Osteocyte (in vitro differentiated cells): ENCODE measurements around the gene OLFML2B. TPM values are rescaled to one million over a fixed set of nuclear protein-coding genes. Genes with fewer than 3 reads are reported as not detected.

Experiments
- DNase-seq: peaks from one replicate; pipeline ENCODE4 v3.0.0; 2021; ENCODE audit warnings: mixed read lengths; ENCODE audit not compliant: unreplicated experiment; ENCODE audit errors: extremely low spot score
- H3K27ac Mint-ChIP-seq: one replicate; pipeline ENCODE4 v1.8.0; 2021; ENCODE audit warnings: mild to moderate bottlenecking, mixed read lengths; ENCODE audit not compliant: unreplicated experiment
- H3K27me3 Mint-ChIP-seq: one replicate; pipeline ENCODE4 v1.8.0; 2021; ENCODE audit warnings: mixed read lengths; ENCODE audit not compliant: unreplicated experiment
- H3K36me3 Mint-ChIP-seq: one replicate; pipeline ENCODE4 v1.8.0; 2021; ENCODE audit warnings: mixed read lengths; ENCODE audit not compliant: unreplicated experiment
- H3K4me1 Mint-ChIP-seq: one replicate; pipeline ENCODE4 v1.8.0; 2021; ENCODE audit warnings: mixed read lengths; ENCODE audit not compliant: unreplicated experiment
- H3K4me3 Mint-ChIP-seq: one replicate; pipeline ENCODE4 v1.8.0; 2021; ENCODE audit warnings: mild to moderate bottlenecking, moderate library complexity, mixed read lengths; ENCODE audit not compliant: unreplicated experiment
- H3K9me3 Mint-ChIP-seq: one replicate; pipeline ENCODE4 v1.8.0; 2021; ENCODE audit warnings: mixed read lengths; ENCODE audit not compliant: unreplicated experiment
- total RNA-seq: library from RNA; stranded (reverse); gene quantifications from 2 replicates; pipeline ENCODE4 v1.2.1, GENCODE V29; 2021
- TF ChIP-seq, protein P1 (sequence below): fragments of 200-600 bp; sonication (generic); IDR thresholded peaks from 2 replicates; pipeline ENCODE4 v1.5.0; 2021; ENCODE audit warnings: antibody characterized with exemption, mild to moderate bottlenecking, moderate library complexity

The OLFML2B gene
- total RNA-seq, 1 donor from 2014 or later, result 66.7 TPM

DNA sequence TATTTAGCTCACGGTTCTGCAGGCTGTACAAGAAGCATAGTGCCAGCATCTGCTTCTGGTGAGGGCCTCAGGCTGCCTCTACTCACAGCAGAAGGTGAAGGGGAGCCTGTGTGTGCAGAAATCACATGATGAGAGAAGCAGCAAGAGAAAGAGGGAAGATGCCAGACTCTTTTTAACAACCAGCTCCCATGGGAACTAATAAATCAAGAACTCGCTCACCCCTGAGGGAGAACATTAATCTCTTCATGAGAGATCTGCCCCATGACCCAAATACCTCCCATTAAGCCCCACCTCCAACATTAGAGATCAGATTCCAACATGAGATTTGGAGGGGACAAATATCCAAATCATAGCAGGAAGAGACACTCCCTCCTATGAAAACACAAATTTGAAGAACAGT, 74.1 kb downstream of the OLFML2B start:
- no peak for DNase-seq
- Mint-ChIP-seq H3K27ac (peak overlapping the region; percentile 53), H3K4me1 (peaks cover 67% of the 10 kb centered on the region), H3K36me3 (peaks cover under 1% of the 10 kb centered on the region), H3K9me3 (peaks cover 5% of the 10 kb centered on the region), H3K27me3 (no peaks in the 10 kb centered on the region), H3K4me3 (no peak overlapping the region)
- TF ChIP-seq, protein P1, sequence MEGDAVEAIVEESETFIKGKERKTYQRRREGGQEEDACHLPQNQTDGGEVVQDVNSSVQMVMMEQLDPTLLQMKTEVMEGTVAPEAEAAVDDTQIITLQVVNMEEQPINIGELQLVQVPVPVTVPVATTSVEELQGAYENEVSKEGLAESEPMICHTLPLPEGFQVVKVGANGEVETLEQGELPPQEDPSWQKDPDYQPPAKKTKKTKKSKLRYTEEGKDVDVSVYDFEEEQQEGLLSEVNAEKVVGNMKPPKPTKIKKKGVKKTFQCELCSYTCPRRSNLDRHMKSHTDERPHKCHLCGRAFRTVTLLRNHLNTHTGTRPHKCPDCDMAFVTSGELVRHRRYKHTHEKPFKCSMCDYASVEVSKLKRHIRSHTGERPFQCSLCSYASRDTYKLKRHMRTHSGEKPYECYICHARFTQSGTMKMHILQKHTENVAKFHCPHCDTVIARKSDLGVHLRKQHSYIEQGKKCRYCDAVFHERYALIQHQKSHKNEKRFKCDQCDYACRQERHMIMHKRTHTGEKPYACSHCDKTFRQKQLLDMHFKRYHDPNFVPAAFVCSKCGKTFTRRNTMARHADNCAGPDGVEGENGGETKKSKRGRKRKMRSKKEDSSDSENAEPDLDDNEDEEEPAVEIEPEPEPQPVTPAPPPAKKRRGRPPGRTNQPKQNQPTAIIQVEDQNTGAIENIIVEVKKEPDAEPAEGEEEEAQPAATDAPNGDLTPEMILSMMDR, result no peak

GRCh38 chr1:161948435-161948834, 75.2 kb downstream of the OLFML2B start:
- Mint-ChIP-seq H3K36me3 (peaks cover 7% of the 10 kb centered on the region), H3K4me3 (no peak overlapping the region), H3K4me1 (peaks cover 59% of the 10 kb centered on the region), H3K27ac (no peak overlapping the region), H3K27me3 (no peaks in the 10 kb centered on the region), H3K9me3 (peaks cover 5% of the 10 kb centered on the region)
- TF ChIP-seq, protein P1, result no peak
- DNase-seq, result no peak

GRCh38 chr1:161946071-161946987, 77.3 kb downstream of the OLFML2B start:
- H3K36me3 Mint-ChIP-seq, result peaks cover 12% of the 10 kb centered on the region
- TF ChIP-seq, protein P1, result no peak
- no peaks in the 10 kb centered on the region for H3K27me3 Mint-ChIP-seq
- H3K27ac Mint-ChIP-seq, result peak overlapping the region; percentile 88
- H3K4me1 Mint-ChIP-seq, result peaks cover 55% of the 10 kb centered on the region
- DNase-seq, result no peak
- H3K4me3 Mint-ChIP-seq, result no peak overlapping the region
- peaks cover 5% of the 10 kb centered on the region for H3K9me3 Mint-ChIP-seq

DNA sequence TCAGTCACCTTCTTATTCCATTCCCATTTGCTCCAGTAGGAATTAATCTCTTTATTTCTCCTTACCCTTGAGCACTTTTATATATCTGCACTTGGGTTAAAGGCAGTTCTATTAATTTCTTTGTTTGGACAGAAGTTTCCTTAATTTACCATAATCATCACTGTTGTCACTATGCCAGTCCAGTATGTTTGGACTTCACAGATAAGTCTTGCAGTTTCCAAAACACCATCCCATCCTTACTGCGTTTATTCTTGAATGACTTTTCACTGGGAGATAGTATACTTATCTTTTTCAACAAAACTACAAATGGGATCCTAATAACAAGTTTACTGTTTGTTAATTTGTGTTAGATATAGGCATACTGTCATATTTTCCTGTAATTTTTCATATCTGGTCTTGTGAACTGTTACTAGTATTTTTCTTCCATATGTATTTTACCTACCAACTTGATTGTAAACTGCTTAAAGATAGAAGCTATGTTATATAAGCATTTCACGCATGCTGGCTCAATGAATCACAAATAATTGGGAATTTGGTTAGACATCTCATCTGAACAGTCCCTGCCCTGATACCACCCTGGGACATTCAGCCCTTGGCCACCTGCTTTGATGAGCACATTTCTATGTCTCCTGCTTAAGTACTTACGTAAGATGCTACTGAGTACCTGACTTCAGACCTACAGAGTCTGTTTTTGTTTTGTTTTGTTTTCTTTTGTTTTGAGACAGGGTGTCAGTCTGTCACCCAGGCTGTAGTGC, 78.2 kb downstream of the OLFML2B start:
- H3K4me1 Mint-ChIP-seq, result peaks cover 55% of the 10 kb centered on the region
- TF ChIP-seq, protein P1, result no peak
- H3K36me3 Mint-ChIP-seq, result peaks cover 12% of the 10 kb centered on the region
- H3K27ac Mint-ChIP-seq, result peak overlapping the region; percentile 88
- H3K4me3 Mint-ChIP-seq, result no peak overlapping the region
- no peak for DNase-seq
- peaks cover 5% of the 10 kb centered on the region for H3K9me3 Mint-ChIP-seq
- H3K27me3 Mint-ChIP-seq, result no peaks in the 10 kb centered on the region

DNA sequence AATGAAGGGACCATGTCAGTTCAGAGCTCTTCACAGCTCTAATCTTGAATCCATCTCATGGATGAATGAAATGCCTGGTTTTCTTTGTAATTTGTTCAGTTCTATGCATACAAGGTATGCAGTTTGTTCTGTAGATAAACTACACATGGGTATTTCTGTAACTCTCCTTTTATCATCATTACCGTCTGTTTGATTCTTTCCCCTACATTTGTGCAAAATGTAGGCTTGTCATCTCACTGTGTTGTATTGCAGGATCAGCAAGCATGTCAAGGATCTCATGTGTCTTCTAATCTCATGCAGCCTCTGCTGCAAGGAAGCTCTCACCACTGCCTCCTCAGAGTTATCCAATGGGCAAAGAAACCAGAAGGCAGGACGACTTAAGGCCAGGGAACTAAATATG, 79.3 kb downstream of the OLFML2B start:
- peaks cover 5% of the 10 kb centered on the region for H3K9me3 Mint-ChIP-seq
- no peak for DNase-seq
- peaks cover 46% of the 10 kb centered on the region for H3K4me1 Mint-ChIP-seq
- no peak overlapping the region for H3K4me3 Mint-ChIP-seq
- no peaks in the 10 kb centered on the region for H3K27me3 Mint-ChIP-seq
- H3K27ac Mint-ChIP-seq, result peak overlapping the region; percentile 71
- H3K36me3 Mint-ChIP-seq, result peaks cover 12% of the 10 kb centered on the region
- TF ChIP-seq, protein P1, result no peak
